Endodermal cell (in vitro differentiated cells): ENCODE data around the gene TSPAN15. TPM values are rescaled to one million over a fixed set of nuclear protein-coding genes. Genes with fewer than 3 reads are reported as not detected.
A peak's percentile ranks its signal among the peaks of the same experiment; 100 is the strongest.

ENCODE experiments used
- DNase-seq: peaks from one replicate; pipeline ENCODE4 v3.0.0-alpha.2; 2017
- H3K27ac ChIP-seq: 2 replicates; pipeline ENCODE4 v1.5.1; 2013; ENCODE audit warnings: mild to moderate bottlenecking, low read depth, low read length, moderate library complexity
- H3K27me3 ChIP-seq: 2 replicates; pipeline ENCODE4 v1.6.1; 2013; ENCODE audit warnings: mild to moderate bottlenecking, low read length, moderate library complexity; ENCODE audit not compliant: insufficient read depth, control insufficient read depth, poor library complexity, severe bottlenecking
- H3K36me3 ChIP-seq: 2 replicates; pipeline ENCODE4 v1.7.0; 2013; ENCODE audit warnings: mild to moderate bottlenecking, low read length, moderate library complexity; ENCODE audit not compliant: control insufficient read depth, insufficient read depth
- H3K4me1 ChIP-seq: one replicate; pipeline ENCODE4 v1.7.0; 2013; ENCODE audit warnings: low read length; ENCODE audit not compliant: control insufficient read depth, insufficient read depth
- H3K4me3 ChIP-seq: 2 replicates; pipeline ENCODE4 v1.5.1; 2013; ENCODE audit warnings: mild to moderate bottlenecking, low read length, moderate library complexity
- H3K9ac ChIP-seq: 2 replicates; pipeline ENCODE4 v1.6.1; 2013; ENCODE audit warnings: mild to moderate bottlenecking, low read length, moderate library complexity; ENCODE audit not compliant: poor library complexity, severe bottlenecking; ENCODE audit errors: extremely low read depth
- H3K9me3 ChIP-seq: 2 replicates; pipeline ENCODE4 v1.6.1; 2013; ENCODE audit warnings: mild to moderate bottlenecking, low read length, moderate library complexity; ENCODE audit not compliant: control insufficient read depth
- H3K27ac Mint-ChIP-seq: 2 replicates; pipeline ENCODE4 v1.8.0; 2020; ENCODE audit warnings: mixed read lengths
- H3K27me3 Mint-ChIP-seq: 2 replicates; pipeline ENCODE4 v1.8.0; 2021; ENCODE audit warnings: mild to moderate bottlenecking, mixed read lengths; ENCODE audit not compliant: insufficient read depth
- H3K36me3 Mint-ChIP-seq: 2 replicates; pipeline ENCODE4 v1.8.0; 2020; ENCODE audit warnings: low read depth, mixed read lengths
- H3K4me1 Mint-ChIP-seq: 2 replicates; pipeline ENCODE4 v1.8.0; 2020; ENCODE audit warnings: mixed read lengths
- H3K4me3 Mint-ChIP-seq: 2 replicates; pipeline ENCODE4 v1.8.0; 2020; ENCODE audit warnings: mild to moderate bottlenecking, moderate library complexity, mixed read lengths
- H3K9me3 Mint-ChIP-seq: 2 replicates; pipeline ENCODE4 v1.8.0; 2020; ENCODE audit warnings: mild to moderate bottlenecking, mixed read lengths
- CTCF ChIP-seq: fragments of 200-600 bp; sonication (generic); conservative IDR thresholded peaks from 2 replicates; pipeline ENCODE4 v1.5.0; 2021; ENCODE audit warnings: antibody characterized with exemption, mild to moderate bottlenecking
- whole genome bisulfite sequencing, 2 experiments: methylation state at CpG; one replicate each; pipeline versions ENCODE4 v1.1.5 to v1.1.7; 2013; ENCODE audit warnings: missing lambda C conversion rate in 2 of 2, mixed read lengths in 1 of 2; ENCODE audit not compliant: insufficient coverage in 1 of 2, insufficient read length in 1 of 2; 5-methylcytosine and 5-hydroxymethylcytosine counted together
- total RNA-seq, 2 donors: library from RNA; stranded (reverse); fragmentation: NEBNext Ultra II Directional in 1 of 2; extraction: Animal tissue kit (Norgen Biotek cat#: 25700) in 1 of 2; gene quantifications; 2 replicates in 1 of 2; 3 replicates in 1 of 2; pipeline ENCODE4 v1.2.1, GENCODE V29; 2021

The TSPAN15 gene
- total RNA-seq, 2 donors from 2014 or later = 10.1 to 15.8 TPM

DNA sequence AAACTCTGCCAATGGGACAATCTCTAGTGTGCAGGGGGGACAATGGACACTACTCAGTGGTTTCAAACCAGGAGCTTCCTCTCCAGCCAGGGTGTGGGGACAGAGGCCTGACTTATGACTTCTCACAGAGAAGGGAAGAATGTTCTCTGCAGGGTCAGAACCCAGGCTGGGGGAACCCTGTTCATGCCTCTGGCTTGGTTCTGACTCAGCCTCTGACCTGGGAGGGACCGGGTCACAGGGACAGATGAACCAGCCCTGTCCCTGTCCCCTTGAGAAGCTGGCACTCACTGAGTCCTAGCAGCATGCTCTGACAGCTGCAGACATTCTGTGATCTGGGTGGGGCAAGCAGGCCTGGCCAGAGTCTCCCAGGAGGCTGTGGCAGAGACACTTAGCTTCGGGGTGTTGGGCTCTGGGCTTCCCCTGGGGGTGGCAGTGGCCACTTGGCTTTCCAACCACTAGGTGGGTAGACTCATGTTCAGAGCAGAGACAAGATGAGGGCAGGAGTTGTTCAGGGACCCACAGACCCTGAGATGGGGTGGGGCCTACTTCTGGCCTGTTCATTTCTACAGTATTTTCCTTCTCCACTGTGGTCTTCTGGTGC lies 13.6 kb downstream of the TSPAN15 start:
- H3K36me3 ChIP-seq = no peaks in the 10 kb centered on the region
- H3K4me1 Mint-ChIP-seq = peaks cover 13% of the 10 kb centered on the region
- no peaks in the 10 kb centered on the region for H3K36me3 Mint-ChIP-seq
- H3K4me1 ChIP-seq = no peaks in the 10 kb centered on the region
- no peak for DNase-seq
- H3K27ac Mint-ChIP-seq = no peak overlapping the region
- peak; percentile 29 for TF ChIP-seq CTCF
- H3K9me3 Mint-ChIP-seq = no peaks in the 10 kb centered on the region
- 75 to 92% methylated on average over 1 to 2 of the region's 2 CpGs for WGBS, 2 experiments
- no peak overlapping the region for H3K9ac ChIP-seq
- no peak overlapping the region for H3K4me3 Mint-ChIP-seq
- no peak overlapping the region for H3K4me3 ChIP-seq
- no peaks in the 10 kb centered on the region for H3K27me3 Mint-ChIP-seq
- H3K9me3 ChIP-seq = no peaks in the 10 kb centered on the region
- no peaks in the 10 kb centered on the region for H3K27me3 ChIP-seq
- no peak overlapping the region for H3K27ac ChIP-seq

DNA sequence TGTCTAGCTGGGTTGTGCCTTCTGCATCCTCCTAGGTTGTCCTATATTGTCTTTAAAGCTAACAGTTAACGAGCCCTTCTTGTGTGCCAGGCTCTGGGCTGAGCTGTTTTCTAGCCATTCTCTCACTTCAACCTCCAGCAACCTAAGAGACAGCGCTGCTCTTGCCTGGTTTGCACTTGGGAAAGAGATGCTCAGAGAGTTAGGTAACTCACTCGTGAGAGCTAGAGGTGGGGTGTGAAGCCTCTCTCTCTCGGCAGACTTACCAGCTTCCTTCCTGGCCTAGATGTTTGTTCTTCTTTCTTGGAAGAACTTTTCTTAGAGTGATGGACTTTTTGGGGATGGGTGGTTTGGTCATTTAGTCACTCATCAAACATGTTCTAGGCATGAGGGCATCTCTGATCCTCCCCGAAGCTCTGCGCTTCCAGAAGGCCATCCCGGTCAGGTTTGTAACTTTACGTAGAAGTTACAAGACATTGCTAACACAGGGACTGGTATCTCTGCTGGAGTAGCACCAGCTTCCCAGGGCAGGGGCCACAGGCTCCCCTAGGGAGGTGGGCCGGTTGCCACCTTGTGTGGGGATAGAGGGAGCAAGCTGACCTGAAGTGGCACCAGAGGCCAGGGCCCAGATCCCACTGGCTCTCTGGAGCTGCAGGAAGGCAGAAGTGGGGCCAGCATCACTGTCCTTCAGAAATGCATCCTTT lies 14.3 kb downstream of the TSPAN15 start:
- no peaks in the 10 kb centered on the region for H3K4me1 ChIP-seq

GRCh38 chr10:69466158-69466490 lies 14.9 kb downstream of the TSPAN15 start:
- Mint-ChIP-seq H3K36me3 (no peaks in the 10 kb centered on the region), H3K9me3 (no peaks in the 10 kb centered on the region), H3K4me3 (no peak overlapping the region), H3K27me3 (peaks cover 2% of the 10 kb centered on the region), H3K4me1 (peaks cover 13% of the 10 kb centered on the region), H3K27ac (peak overlapping the region; percentile 21)
- 38 to 40% methylated on average over 5 of the region's 5 CpGs for WGBS, 2 experiments
- Histone ChIP-seq H3K9me3 (no peaks in the 10 kb centered on the region), H3K36me3 (no peaks in the 10 kb centered on the region), H3K9ac (no peak overlapping the region), H3K4me3 (no peak overlapping the region), H3K4me1 (no peaks in the 10 kb centered on the region), H3K27me3 (no peaks in the 10 kb centered on the region), H3K27ac (no peak overlapping the region)
- no peak for DNase-seq
- TF ChIP-seq CTCF = no peak

More for the DNA sequence above, 14.3 kb downstream of the TSPAN15 start:
- H3K36me3 ChIP-seq = no peaks in the 10 kb centered on the region
- H3K4me3 ChIP-seq = no peak overlapping the region
- Mint-ChIP-seq H3K4me1 (peaks cover 13% of the 10 kb centered on the region), H3K4me3 (no peak overlapping the region), H3K27me3 (peaks cover 2% of the 10 kb centered on the region), H3K36me3 (no peaks in the 10 kb centered on the region), H3K9me3 (no peaks in the 10 kb centered on the region), H3K27ac (peak overlapping the region; percentile 21)
- no peak for DNase-seq
- no peak overlapping the region for H3K9ac ChIP-seq
- TF ChIP-seq CTCF = no peak
- H3K27me3 ChIP-seq = no peaks in the 10 kb centered on the region
- H3K27ac ChIP-seq = no peak overlapping the region
- H3K9me3 ChIP-seq = no peaks in the 10 kb centered on the region
- WGBS, 2 experiments = 93 to 95% methylated on average over 3 to 9 of the region's 9 CpGs
